Jurkat, Clone E6-1 (cell line): ENCODE data around the gene PCID2. TPM values are rescaled to one million over a fixed set of nuclear protein-coding genes. Genes with fewer than 3 reads are reported as not detected.
"Not testable (repeated sequence)": the region's sequence is repeated elsewhere in the genome, so short reads cannot be mapped to it uniquely, and the experiment has no call there.

ENCODE experiments used
- DNase-seq: peaks from one replicate; pipeline ENCODE4 v3.0.0-alpha.2; 2011; ENCODE audit warnings: low read depth, low spot score
- H3K4me3 ChIP-seq: 2 replicates; pipeline ENCODE4 v1.5.1; 2011; ENCODE audit warnings: mild to moderate bottlenecking, low read length, control low read depth, moderate library complexity
- polyA plus RNA-seq: library from polyadenylated mRNA; unstranded; fragments of >200 nt; gene quantifications from one replicate; pipeline ENCODE4 v1.2.1, GENCODE V29; 2012; ENCODE audit warnings: missing spikeins; ENCODE audit not compliant: insufficient read length, insufficient read depth

The PCID2 gene
- 104 TPM for polyA plus RNA-seq

DNA sequence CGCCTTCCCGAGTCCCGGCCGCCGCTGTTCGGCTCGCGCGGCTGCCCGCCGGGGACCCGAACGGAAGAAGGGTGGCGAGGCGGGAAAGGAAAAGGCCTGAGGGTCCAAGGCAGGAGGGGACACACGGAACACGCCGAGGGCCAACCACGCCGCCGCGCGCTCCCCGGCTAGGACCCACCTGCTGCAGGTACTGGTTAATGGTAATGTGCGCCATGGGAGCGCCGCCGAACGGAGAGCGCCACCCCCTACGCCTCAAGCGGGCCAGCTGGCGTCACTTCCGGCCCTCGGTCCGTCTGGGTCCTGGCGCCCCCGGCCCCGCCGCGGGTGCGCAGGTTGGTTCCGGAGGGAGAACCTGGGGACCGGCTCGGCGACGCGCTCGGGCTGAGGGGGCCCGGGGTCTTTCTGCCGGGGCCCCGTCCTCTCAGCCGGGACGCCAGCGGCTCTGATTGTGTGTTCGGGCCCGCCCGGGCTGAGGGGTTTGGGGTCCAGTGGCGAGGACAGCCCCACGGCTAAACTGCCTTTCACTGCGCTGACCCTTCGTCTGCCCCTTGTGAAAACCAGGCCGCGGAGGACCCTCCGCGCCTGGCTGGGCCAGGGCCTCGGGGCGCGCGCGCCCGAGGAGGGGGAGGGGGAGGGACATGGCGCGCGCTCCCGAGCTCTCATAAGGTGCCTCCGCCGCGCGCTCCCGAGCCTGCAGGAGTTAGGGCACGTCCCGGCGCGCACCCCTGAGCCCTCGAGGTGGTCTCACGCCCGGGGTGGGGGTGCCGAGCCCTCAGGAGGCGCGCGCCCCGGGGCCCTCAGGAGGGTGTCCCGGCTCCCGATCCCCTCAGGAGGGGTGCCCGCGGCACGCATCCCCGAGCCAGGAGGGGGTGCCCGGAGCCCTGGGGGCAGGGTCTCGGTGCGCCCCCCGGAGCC lies at the start of gene PCID2:
Gene PCID2 (minus strand): TSS at position 249 of the 915 bp plus-strand sequence. CDS start 35 bp downstream, at position 214.
- DNase-seq = peak; percentile 86

DNA sequence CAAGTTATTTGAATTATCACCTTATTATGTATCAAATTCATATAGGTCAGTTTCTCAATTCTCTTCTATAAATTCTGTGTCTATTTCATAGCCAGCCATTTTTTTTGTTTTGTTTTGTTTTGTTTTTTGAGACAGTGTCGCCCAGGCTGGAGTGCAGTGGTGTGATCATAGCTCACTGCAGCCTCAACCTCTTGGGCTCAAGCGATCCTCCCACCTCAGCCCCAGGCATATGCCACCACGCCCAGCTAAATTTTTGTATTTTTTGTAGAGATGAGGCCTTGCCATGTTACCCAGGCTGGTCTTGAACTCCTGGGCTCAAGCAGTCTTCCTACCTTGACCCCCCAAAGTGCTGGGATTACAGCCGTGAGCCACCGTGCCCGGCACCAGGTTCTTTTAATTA lies 49.4 kb upstream of the PCID2 start:
- DNase-seq, H3K4me3 ChIP-seq: not testable (repeated sequence)

More for the DNA sequence above, at the start of gene PCID2:
- peak within 1 kb of the TSS; percentile 91 for H3K4me3 ChIP-seq

DNA sequence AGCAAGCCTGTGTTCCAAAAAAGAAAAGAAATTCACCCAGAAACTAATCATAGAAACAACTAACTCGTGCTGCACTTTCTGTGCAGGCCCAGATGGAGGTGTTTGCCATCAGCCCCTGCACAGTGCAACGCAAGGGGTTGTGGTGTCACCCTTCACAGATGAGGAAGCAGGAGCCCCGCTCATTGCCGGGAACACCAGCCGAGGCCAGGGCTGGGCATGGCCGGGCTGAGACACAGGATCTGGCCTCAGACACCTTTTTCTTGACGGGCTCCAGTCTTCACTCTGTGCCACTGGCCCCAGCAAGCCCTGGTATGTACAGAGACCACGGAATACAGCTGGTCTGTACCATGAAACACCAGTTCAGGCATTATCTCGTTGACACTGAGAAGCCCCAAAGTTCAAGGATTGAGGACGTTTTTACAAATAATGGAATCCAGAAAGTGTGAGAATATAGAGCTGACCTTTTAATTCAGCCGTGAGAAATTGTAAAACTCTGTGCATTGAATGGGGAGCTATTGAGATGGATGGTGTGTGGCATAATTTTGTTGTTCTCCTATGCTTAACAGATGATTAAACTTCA lies 44.1 kb upstream of the PCID2 start:
- no peak overlapping the region for H3K4me3 ChIP-seq
- DNase-seq = no peak

DNA sequence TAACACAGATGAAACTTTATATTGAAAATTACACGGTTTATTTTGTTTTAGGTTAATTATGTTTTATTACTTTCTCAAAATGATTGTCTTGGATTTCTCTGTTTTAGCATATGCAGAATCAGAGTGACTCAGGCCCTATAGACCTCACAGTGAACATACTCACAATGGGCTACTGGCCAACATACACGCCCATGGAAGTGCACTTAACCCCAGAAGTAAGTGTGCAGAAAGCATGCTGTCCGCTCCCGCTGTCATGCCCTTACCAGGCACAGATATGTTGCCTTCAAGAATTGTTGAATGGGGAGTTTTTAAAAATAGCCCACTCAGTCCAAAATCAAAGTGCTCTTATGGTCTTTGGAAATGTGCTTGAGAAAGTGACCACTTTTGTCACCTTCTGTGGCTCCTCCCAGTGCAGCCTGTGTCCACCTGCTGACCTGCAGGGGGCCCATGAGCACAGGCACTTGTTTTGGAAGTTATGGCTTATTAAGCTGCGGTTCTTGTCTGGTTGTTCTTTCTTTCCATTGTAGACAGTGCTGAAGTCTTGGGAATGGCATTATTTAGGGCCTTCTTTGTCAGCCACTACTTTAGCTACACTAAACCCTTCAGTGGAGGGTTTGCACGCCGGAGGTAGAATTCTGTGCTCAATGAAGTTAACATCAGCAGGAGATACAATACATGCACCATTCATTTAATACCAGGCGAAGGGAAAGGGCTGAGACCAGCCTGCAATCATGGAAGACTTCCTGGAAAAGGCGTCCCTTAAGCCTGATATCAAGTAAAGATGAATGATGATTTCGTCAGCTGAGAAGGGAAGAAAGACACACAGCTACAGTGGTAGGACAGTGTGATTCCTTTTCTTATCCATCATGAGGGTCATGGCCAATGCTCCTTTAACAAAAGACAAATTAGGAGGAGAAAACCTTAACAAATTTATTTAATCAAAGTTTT lies 37.7 kb upstream of the PCID2 start:
- H3K4me3 ChIP-seq = no peak overlapping the region
- no peak for DNase-seq

DNA sequence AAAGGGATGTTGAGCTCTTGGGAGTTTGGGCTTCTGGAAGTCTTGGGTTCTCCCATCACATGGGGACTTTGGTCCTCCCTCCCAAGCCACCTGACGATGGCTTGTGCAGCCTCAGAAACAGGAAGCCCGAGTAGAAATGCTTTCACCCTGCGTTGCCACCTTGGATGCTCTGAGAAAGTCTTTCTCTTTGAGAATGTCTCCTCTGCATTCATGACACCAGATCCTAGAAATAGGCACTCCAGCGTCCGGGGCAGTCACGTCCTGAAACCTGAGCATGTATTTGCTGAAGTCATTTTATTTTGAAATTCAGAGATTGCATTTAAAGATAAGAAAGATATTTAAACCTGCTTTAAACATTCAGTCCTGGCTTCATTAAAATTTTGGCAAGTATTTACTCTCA lies 35.4 kb upstream of the PCID2 start:
- no peak for DNase-seq
- H3K4me3 ChIP-seq = no peak overlapping the region

DNA sequence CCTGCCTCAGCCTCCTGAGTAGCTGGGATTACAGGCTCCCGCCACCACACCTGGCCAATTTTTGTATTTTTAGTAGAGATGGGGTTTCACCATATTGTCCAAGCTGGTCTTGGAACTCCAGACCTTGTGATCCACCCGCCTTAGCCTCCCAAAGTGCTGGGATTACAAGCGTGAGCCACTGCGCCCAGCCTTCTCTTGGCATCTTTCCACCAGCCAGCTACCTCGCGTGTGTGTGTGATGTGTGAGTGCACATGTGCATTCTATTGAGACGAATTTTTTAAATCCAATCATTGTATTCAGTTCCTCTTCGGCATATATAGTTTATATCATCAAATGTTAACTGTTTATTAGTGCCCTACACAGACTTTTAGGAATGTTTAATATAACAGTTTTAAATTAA lies 33.2 kb upstream of the PCID2 start:
- DNase-seq, H3K4me3 ChIP-seq: not testable (repeated sequence)

DNA sequence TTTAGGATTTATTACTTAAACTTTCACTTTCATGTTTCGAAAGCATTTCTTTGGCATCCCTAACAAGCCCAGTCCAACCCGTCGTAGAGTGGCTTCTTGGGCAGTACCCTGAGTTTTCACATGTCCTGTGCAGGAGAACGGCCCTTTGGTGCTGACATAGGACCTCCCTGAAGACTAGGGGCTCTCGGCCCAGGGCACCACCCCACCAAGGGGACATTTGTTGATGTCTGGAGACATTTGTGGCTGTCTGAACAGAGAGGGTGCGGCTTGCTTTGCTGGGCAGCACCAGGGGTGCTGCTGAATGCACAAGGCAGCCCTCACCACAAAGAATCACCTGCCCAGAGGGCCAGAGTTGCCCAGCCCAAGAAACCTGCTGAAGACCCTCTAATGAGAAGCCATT lies 31.5 kb upstream of the PCID2 start:
- DNase-seq = no peak
- H3K4me3 ChIP-seq = no peak overlapping the region

DNA sequence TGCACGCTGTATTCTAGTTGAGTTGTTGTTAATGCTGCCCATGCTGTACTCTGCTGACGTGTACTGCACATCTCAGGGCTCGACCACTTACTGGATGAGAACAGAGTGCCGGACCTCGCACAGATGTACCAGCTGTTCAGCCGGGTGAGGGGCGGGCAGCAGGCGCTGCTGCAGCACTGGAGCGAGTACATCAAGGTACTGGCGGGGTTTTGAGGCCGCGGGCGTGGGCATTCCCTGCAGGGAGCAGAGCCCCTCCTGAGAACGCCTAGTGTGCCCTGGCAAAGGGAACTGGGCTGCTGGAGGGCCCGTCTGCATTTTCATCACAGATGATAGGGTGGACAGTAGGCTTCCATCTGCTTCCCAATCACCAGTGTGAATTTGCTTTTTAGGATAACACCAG lies 30.9 kb upstream of the PCID2 start:
- no peak overlapping the region for H3K4me3 ChIP-seq
- DNase-seq = no peak

DNA sequence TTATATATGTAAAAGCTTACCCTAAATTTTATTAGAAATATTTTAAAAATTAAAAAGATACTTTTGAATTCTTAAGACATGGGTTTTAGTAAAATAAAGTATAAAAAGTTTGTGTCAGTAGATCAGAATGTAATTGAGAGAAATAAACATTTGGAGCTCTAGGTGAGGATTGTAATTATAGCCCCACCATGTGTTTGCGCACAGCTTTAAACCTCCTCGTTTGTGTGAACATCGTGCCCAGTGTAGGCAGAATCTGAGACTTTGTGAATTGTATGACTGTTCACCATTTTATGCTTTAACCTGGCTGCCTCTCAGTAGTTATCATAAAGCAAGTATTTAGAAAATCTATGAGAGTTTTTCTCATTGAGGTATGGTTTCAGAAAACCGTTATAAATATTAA lies 30.1 kb upstream of the PCID2 start:
- no peak overlapping the region for H3K4me3 ChIP-seq
- no peak for DNase-seq

DNA sequence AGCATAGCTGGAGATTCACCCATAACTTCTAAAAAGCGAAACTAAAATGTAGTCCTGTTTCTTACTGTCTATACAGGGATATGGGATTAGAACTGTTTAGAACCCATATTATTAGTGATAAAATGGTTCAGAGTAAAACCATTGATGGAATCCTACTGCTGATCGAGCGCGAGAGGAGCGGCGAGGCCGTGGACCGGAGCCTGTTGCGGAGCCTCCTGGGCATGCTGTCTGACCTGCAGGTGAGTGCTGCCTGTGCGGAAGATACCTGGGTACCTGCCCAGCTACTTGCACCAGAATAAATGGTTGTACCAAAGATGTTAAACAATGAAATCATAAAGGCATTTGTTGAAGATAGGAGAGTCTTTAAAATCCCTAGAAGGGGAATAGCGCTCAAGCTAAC lies 24.6 kb upstream of the PCID2 start:
- no peak for DNase-seq
- no peak overlapping the region for H3K4me3 ChIP-seq

DNA sequence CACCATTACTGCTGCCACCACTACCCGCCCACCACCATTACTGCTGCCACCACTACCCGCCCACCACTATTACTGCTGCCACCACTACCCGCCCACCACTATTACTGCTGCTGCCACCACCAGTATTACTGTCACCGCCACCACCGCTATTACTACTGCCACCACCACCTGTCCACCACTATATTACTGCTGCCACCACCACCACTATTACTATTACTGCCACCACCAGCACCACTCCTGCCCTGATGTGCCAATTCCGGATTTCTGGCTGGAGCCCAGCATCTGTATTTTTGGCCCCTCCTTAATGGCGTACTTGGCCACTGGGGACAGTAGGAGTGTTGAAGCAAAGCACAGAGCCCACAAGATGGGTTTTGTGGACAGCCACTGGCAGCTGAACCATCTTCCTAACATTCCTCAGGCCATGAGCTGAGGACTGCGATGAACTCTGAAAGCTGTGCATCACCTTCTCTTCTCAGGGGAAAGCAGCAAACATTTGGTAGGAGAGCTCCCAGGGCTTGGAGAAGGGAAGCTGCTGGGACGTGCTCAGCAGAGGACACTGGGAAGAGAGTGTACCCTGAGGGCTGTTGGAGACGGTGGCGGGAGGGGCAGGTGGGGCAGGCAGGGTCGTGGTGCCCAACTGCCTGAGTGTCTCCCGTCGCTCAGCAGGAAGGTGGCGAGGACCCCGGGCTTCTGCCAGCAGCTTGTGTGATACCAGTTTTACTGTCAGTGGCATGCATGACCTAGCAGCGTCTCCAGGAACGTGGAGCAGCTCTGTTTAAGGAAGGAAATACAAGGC lies 23.9 kb upstream of the PCID2 start:
- no peak overlapping the region for H3K4me3 ChIP-seq

DNA sequence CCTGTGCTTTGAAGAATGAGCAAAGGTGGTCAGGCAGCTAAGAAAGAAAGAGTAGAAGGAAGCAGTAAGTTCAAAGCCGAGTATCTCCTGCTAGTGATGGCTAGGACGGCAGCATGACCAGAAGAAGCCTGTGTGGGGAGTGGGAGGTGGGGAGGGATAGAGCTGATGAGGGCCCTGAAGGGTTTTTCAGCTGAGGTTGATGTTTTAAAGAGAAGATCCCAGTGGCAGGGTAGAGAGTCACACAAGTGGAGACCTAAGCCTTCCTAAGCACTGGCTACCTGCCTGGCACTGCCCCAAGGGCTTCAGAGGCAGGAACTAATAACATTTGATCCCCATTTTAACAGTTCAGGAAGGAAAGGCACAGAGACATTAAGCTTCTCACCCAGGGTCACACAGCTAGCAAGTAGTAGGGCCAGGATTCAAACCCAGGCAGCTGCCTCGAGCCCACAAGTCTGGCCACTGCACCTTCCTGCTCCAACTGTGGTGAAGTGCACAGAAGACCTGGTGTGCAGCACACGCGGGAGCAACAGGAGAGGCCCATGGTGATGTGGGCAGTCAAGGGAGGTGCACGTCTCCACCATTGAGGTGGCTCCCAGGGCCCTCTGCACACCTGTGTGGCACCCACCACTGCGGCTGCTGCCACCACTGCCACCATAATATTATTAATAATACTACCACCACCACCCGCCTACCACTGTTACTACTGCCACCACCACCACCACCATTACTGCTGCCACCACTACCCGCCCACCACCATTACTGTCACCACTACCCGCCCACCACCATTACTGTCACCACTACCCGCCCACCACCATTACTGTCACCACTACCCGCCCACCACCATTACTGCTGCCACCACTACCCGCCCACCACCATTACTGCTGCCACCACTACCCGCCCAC lies 23.1 kb upstream of the PCID2 start:
- DNase-seq = no peak
- H3K4me3 ChIP-seq = no peak overlapping the region

More for the DNA sequence above, 23.9 kb upstream of the PCID2 start:
- DNase-seq = no peak

DNA sequence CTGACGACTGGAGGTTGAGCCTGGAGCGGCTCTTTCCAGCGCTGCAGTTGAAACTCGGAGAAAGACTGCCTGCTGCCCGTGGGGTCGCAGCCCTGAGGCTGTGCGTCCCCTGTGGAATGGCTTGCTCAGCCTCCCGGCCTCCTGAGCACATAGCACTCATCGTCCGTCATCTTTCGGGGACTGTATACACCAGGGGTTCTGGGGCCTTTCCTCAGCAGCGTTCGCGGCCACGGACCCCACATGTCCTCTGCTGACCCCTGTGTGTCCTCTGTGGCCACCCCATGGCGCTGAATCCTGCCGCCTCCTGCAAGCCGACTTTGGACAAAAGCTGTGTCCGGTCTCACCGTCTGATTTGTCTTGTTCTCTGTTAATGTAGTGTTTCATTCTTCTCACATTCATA lies 21.3 kb upstream of the PCID2 start:
- no peak for DNase-seq

DNA sequence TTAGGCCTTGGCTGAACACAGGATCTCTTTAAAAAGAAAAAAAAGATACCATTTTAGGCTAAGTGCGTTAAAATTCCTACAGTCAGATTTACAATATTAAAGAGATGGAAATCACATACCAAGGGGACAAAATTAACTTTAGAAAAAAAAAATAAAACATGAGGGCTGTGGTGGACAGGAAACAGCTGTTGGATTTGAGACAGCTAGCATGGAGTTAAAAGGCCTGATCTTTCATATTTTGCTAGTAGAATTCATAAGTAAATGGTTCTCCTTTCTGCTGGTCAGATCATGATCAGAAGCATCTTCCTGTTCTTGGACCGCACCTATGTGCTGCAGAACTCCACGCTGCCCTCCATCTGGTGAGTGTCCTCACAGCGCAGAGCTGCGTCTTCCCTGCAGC lies 20.7 kb upstream of the PCID2 start:
- DNase-seq = no peak
- no peak overlapping the region for H3K4me3 ChIP-seq

More for the DNA sequence above, 21.3 kb upstream of the PCID2 start:
- H3K4me3 ChIP-seq = no peak overlapping the region

DNA sequence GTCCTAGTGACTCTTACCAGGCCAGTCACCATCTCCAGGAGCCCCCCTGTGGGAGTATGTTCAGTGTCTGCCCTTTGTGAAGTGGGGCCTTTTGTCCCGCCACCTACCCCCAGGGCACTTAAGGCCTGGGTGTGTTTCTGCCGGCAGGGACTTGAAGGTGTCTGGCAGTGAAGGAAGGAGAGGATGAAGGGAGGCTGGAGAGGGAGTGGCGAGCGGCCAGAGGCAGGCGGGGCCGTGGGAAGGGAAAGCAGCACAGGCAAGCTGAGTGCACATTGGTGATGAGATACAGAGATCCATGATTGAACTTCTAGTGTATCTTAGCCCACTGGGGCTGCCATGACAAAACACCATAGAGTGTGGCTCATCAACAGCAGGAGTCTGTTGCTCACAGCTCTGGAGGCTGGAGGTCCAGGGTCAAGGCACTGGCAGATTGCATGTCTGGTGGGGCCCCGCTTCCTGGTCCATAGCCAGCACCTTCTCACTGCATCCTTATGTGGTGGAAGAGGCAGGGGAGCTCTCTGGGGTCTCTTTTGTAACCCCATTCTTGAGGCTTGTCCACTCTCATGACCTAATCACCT lies 18.5 kb upstream of the PCID2 start:
- no peak overlapping the region for H3K4me3 ChIP-seq
- DNase-seq = no peak

DNA sequence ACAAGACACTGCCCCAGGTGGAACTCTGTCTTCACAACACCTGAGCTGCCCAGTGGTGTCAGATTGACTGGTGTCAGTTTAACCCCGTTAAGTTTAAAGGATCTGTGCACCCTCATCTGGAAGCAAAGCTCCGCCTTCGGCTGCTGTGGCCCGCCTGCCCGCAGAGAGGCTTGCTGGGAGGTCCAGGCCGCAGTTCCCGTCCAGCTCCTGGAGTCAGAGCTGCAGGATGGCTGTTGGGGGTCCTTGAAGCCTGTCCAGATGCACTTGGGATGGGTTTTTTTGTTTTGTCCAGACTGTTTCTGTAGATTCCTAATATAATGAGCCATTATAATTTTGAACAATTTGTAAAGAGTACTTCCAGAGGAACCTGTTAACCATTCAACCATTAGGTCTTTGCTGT lies 17.0 kb upstream of the PCID2 start:
- no peak for DNase-seq
- no peak overlapping the region for H3K4me3 ChIP-seq

DNA sequence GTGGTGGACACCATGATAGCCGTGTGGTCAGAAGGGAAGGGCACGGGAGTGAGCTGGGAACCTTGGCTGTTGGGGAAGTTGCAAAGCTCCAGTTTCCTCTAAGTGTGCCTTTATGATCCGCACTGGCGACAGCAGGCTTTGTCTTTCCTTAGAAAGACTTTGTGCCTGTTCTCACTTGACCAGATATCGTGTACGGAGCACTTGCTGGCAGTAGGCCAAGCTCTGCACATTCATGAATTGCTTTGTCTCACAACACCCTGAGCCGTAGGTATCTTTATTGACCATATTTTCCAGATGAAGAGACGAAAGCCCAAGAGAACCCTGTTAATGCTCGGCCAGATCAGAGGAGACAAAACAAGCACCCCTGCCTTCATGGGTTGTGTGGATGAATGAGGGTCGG lies 16.0 kb upstream of the PCID2 start:
- H3K4me3 ChIP-seq = no peak overlapping the region
- DNase-seq = no peak
